A549 (cell line): ENCODE data around the gene NTRK2. TPM values are rescaled to one million over a fixed set of nuclear protein-coding genes. Genes with fewer than 3 reads are reported as not detected.

Source experiments
- ATAC-seq, 2 experiments: fragments of 200-7000 bp in 1 of 2; fragments of >200 bp in 1 of 2; cut with Nextera tagmentation in 1 of 2; cut with Tn5 transposase in 1 of 2; 3 replicates each; pipeline versions ENCODE4 v1.8.0 to v1.9.1; 2018 to 2020; ENCODE audit warnings: mild to moderate bottlenecking in 1 of 2, moderate library complexity in 1 of 2
- CTCF ChIA-PET: fragments of 300-600 bp; sonication (Branson Sonifier 250); formaldehyde crosslinking; extraction: SDS; loops from one replicate; lab custom pipeline; 2021; ENCODE audit warnings: antibody characterized with exemption, inconsistent platforms; lab: Yijun Ruan, JAX
- POLR2A ChIA-PET: fragments of 350-600 bp; formaldehyde crosslinking; extraction: SDS; loops from one replicate; lab custom pipeline; 2021; ENCODE audit warnings: antibody characterized with exemption, inconsistent platforms; lab: Yijun Ruan, JAX
- DNase-seq, 2 experiments: peaks; one replicate each; pipeline versions ENCODE4 v3.0.0 to v3.0.0-alpha.2; 2011 to 2016; ENCODE audit warnings: low read depth in 1 of 2, low spot score in 1 of 2
- FAIRE-seq: peaks from 2 replicates; lab custom pipeline; 2011; peaks lifted over from hg19 to GRCh38; lab: Jason Lieb, UNC
- H3K27ac ChIP-seq, 2 experiments: fragments of >200 bp; sonication (Bioruptor Twin); formaldehyde crosslinking; 3 replicates each; pipeline ENCODE4 v1.5.1; 2016 to 2017
- H3K4me1 ChIP-seq: fragments of >200 bp; sonication (Bioruptor Twin); formaldehyde crosslinking; 3 replicates; pipeline ENCODE4 v1.6.1; 2016
- H3K4me2 ChIP-seq: fragments of >200 bp; sonication (Bioruptor Twin); formaldehyde crosslinking; 3 replicates; pipeline ENCODE4 v1.6.1; 2016
- H3K4me3 ChIP-seq: fragments of >200 bp; sonication (Bioruptor Twin); formaldehyde crosslinking; 3 replicates; pipeline ENCODE4 v1.5.1; 2016
- H3K9me3 ChIP-seq: fragments of >200 bp; sonication (Bioruptor Twin); formaldehyde crosslinking; 3 replicates; pipeline ENCODE4 v1.6.1; 2016
- ATOH8 ChIP-seq: fragments of 250-450 bp; sonication (Bioruptor Pico); IDR thresholded peaks from 2 replicates; pipeline ENCODE4 v1.5.0; 2020; ENCODE audit warnings: low read depth, mild to moderate bottlenecking, moderate library complexity
- BCL3 ChIP-seq: fragments of >200 bp; sonication (Bioruptor Twin); formaldehyde crosslinking; IDR thresholded peaks from 3 replicates; pipeline ENCODE4 v1.6.1; 2016
- BHLHE40 ChIP-seq: IDR thresholded peaks from 2 replicates; pipeline ENCODE4 v1.6.1; 2012; ENCODE audit warnings: low read depth, low read length, inconsistent platforms
- CBX2 ChIP-seq: fragments of 200-600 bp; sonication (generic); IDR thresholded peaks from 2 replicates; pipeline ENCODE4 v1.6.1; 2016; ENCODE audit warnings: low read depth, mild to moderate bottlenecking, borderline replicate concordance
- CEBPB ChIP-seq, 2 experiments: fragments of >200 bp in 1 of 2; sonication (Bioruptor Twin) in 1 of 2; formaldehyde crosslinking in 1 of 2; IDR thresholded peaks; 2 replicates each; pipeline ENCODE4 v1.6.1; 2012 to 2016
- E2F6 ChIP-seq: IDR thresholded peaks from 2 replicates; pipeline ENCODE4 v1.6.1; 2012; ENCODE audit warnings: low read depth, borderline replicate concordance
- FOSL2 ChIP-seq, 2 experiments: fragments of 450-650 bp in 1 of 2; fragments of >200 bp in 1 of 2; sonication (Bioruptor Twin) in 1 of 2; formaldehyde crosslinking; IDR thresholded peaks; 2 replicates each; pipeline versions ENCODE4 v1.5.0 to v1.6.1; 2016 to 2020; ENCODE audit warnings: mild to moderate bottlenecking in 1 of 2, moderate library complexity in 1 of 2
- FOXS1 ChIP-seq: fragments of 250-450 bp; sonication (Bioruptor Pico); IDR thresholded peaks from 2 replicates; pipeline ENCODE4 v1.5.0; 2020; ENCODE audit warnings: mild to moderate bottlenecking, moderate library complexity
- GATA3 ChIP-seq: IDR thresholded peaks from 2 replicates; pipeline ENCODE4 v1.6.1; 2012; ENCODE audit warnings: borderline replicate concordance
- HEYL ChIP-seq: fragments of 250-450 bp; sonication (Bioruptor Pico); IDR thresholded peaks from 2 replicates; pipeline ENCODE4 v1.8.0; 2021; ENCODE audit warnings: mild to moderate bottlenecking, moderate library complexity
- HMGXB4 ChIP-seq: fragments of 250-450 bp; sonication (Bioruptor Pico); IDR thresholded peaks from 2 replicates; pipeline ENCODE4 v1.5.0; 2021; ENCODE audit warnings: mild to moderate bottlenecking, moderate library complexity, borderline replicate concordance
- HOXA7 ChIP-seq: fragments of 250-450 bp; sonication (Bioruptor Pico); IDR thresholded peaks from 2 replicates; pipeline ENCODE4 v1.5.0; 2020; ENCODE audit warnings: mild to moderate bottlenecking, moderate library complexity
- HOXB13 ChIP-seq: fragments of 250-450 bp; sonication (Bioruptor Pico); IDR thresholded peaks from 2 replicates; pipeline ENCODE4 v1.5.0; 2020; ENCODE audit warnings: low read depth, mild to moderate bottlenecking, moderate library complexity
- JUN ChIP-seq, 2 experiments: fragments of >200 bp; sonication (Bioruptor Twin); formaldehyde crosslinking; IDR thresholded peaks; 2 replicates in 1 of 2; 3 replicates in 1 of 2; pipeline ENCODE4 v1.6.1; 2016 to 2017
- MAFK ChIP-seq: fragments of 450-650 bp; IDR thresholded peaks from 2 replicates; pipeline ENCODE4 v1.6.1; 2014; ENCODE audit not compliant: partially characterized antibody
- MYC ChIP-seq: IDR thresholded peaks from 2 replicates; pipeline ENCODE4 v1.6.1; 2012; ENCODE audit warnings: mild to moderate bottlenecking, inconsistent platforms, low read length, improper control_type of control experiment, borderline replicate concordance
- PBX3 ChIP-seq: IDR thresholded peaks from 2 replicates; pipeline ENCODE4 v1.6.1; 2012
- POLR2A ChIP-seq: IDR thresholded peaks from 2 replicates; pipeline ENCODE4 v1.6.1; 2012; ENCODE audit warnings: mild to moderate bottlenecking, low read length
- RAD21 ChIP-seq, 2 experiments: fragments of >200 bp in 1 of 2; sonication (Bioruptor Twin) in 1 of 2; formaldehyde crosslinking in 1 of 2; IDR thresholded peaks in 1 of 2; conservative IDR thresholded peaks in 1 of 2; 2 replicates in 1 of 2; 3 replicates in 1 of 2; pipeline ENCODE4 v1.6.1; 2012 to 2018; ENCODE audit warnings: inconsistent platforms in 1 of 2
- RNF2 ChIP-seq: fragments of 200-600 bp; sonication (generic); IDR thresholded peaks from 2 replicates; pipeline ENCODE4 v1.6.1; 2016; ENCODE audit warnings: low read depth, mild to moderate bottlenecking, antibody characterized with exemption, moderate library complexity, borderline replicate concordance
- WGBS: methylation state at CpG from one replicate; pipeline ENCODE4 v1.1.6; 2017; ENCODE audit errors: missing lambda C conversion rate; 5-methylcytosine and 5-hydroxymethylcytosine counted together
- polyA plus RNA-seq, 4 experiments: library from polyadenylated mRNA; depleted of rRNA in 3 of 4; stranded (reverse); fragments of >200 nt; fragmentation: RNase III in 1 of 4; extraction: RNeasy Plus Mini Kit Qiagen cat#74134 plus additional on column Dnase treatment in 1 of 4; gene quantifications; 2 replicates in 3 of 4; 3 replicates in 1 of 4; pipeline ENCODE4 v1.2.3, GENCODE V29; 2011 to 2017

Gene NTRK2
- polyA plus RNA-seq, 2 of the 4 experiments (the other 2 are of a cell fraction): 0.03 TPM

- TF ChIP-seq HMGXB4 (CRISPR knock-in tag): no peak
These were observed 319.1 kb downstream of the NTRK2 start (continued) for GRCh38 chr9:84988621-84989020.

GRCh38 chr9:84990416-84990815 is 320.9 kb downstream of the NTRK2 start:
- ChIA-PET CTCF (interaction anchor here (0.6 kb wide), 1 partner anchor 24 kb away, joined by 3 read pairs; no protein-coding TSS in a partner anchor), POLR2A (no interaction called here)
- no peak overlapping the region for H3K4me2 ChIP-seq
- WGBS: 58% methylated on average over 6 of the region's 6 CpGs
- peaks cover 1% of the 10 kb centered on the region; the same call in 1 of the 3 replicates for H3K4me1 ChIP-seq
- no peak for DNase-seq
- no peaks in the 10 kb centered on the region for H3K9me3 ChIP-seq
- no peak overlapping the region for H3K4me3 ChIP-seq
- TF ChIP-seq CBX2: no peak
- TF ChIP-seq HEYL (CRISPR knock-in tag): no peak
- no peak for TF ChIP-seq E2F6
- TF ChIP-seq HOXA7 (CRISPR knock-in tag): no peak
- no peak for TF ChIP-seq GATA3
- TF ChIP-seq, all 56 proteins: peak for 0
- H3K27ac ChIP-seq: no peak overlapping the region
- no peak for ATAC-seq
- no peak for FAIRE-seq

GRCh38 chr9:84990850-84991513 is 321.5 kb downstream of the NTRK2 start:
- H3K4me2 ChIP-seq: no peak overlapping the region
- ATAC-seq: no peak
- 70% methylated on average over 13 of the region's 13 CpGs for WGBS
- TF ChIP-seq MAFK (no peak), E2F6 (no peak), BCL3 (no peak), HOXB13 (CRISPR knock-in tag) (no peak), CBX2 (no peak), FOXS1 (CRISPR knock-in tag) (no peak), FOSL2 (IDR thresholded peaks at IDR 0.05) (no peak), FOSL2 (CRISPR knock-in tag; IDR thresholded peaks at IDR 0.05) (no peak), RAD21 (conservative IDR thresholded peaks at IDR 0.05 in 1 of 2, IDR thresholded peaks at IDR 0.05 in 1 of 2) (no peak), POLR2A (no peak), HEYL (CRISPR knock-in tag) (no peak), BHLHE40 (no peak), JUN (IDR thresholded peaks at IDR 0.05) (no peak)
- peaks cover 6% of the 10 kb centered on the region; the same call in 1 of the 3 replicates for H3K4me1 ChIP-seq
- DNase-seq: no peak
- POLR2A ChIA-PET: no interaction called here
- no peak overlapping the region for H3K27ac ChIP-seq
- CTCF ChIA-PET: no interaction called here
- no peak for FAIRE-seq
- H3K9me3 ChIP-seq: no peaks in the 10 kb centered on the region
- H3K4me3 ChIP-seq: no peak overlapping the region

GRCh38 chr9:84991514-84991870 is 322.0 kb downstream of the NTRK2 start:
- TF ChIP-seq BCL3: no peak
- TF ChIP-seq CEBPB (IDR thresholded peaks at IDR 0.05): no peak
- no peak for TF ChIP-seq PBX3
- no peak for TF ChIP-seq JUN (IDR thresholded peaks at IDR 0.05)
- no peak for TF ChIP-seq RNF2
- TF ChIP-seq HEYL (CRISPR knock-in tag): no peak
- no peak for TF ChIP-seq ATOH8 (CRISPR knock-in tag)
- TF ChIP-seq MYC: no peak
- DNase-seq: no peak
- Histone ChIP-seq H3K4me1 (peaks cover 9% of the 10 kb centered on the region; the same call in 1 of the 3 replicates), H3K27ac (no peak overlapping the region), H3K9me3 (no peaks in the 10 kb centered on the region), H3K4me3 (no peak overlapping the region), H3K4me2 (no peak overlapping the region)
- no peak for FAIRE-seq
- ChIA-PET CTCF (no interaction called here), POLR2A (no interaction called here)
- 53% methylated on average over 7 of the region's 7 CpGs for whole genome bisulfite sequencing
- ATAC-seq: no peak
